Stomach smooth muscle (tissue), 2 donors: ENCODE data around the gene PEPD.

Experiments
- H3K27ac ChIP-seq: one replicate; pipeline ENCODE4 v1.7.0; 2013; ENCODE audit warnings: mild to moderate bottlenecking, low read length, inconsistent platforms
- H3K27me3 ChIP-seq, 2 donors: one replicate each; pipeline ENCODE4 v1.7.0; 2013; ENCODE audit warnings: low read length in 2 of 2; ENCODE audit not compliant: insufficient read depth in 2 of 2, control insufficient read depth in 1 of 2
- H3K36me3 ChIP-seq, 2 donors: one replicate each; pipeline ENCODE4 v1.7.0; 2013; ENCODE audit warnings: low read length in 2 of 2; ENCODE audit not compliant: control insufficient read depth in 2 of 2, insufficient read depth in 2 of 2
- H3K4me1 ChIP-seq: one replicate; pipeline ENCODE4 v1.7.0; 2013; ENCODE audit warnings: low read length; ENCODE audit not compliant: control insufficient read depth, insufficient read depth
- H3K4me3 ChIP-seq, 2 donors: one replicate each; pipeline ENCODE4 v1.7.0; 2013; ENCODE audit warnings: low read length in 2 of 2
- H3K9ac ChIP-seq, 2 donors: one replicate each; pipeline ENCODE4 v1.7.0; 2013; ENCODE audit warnings: low read length in 2 of 2, mild to moderate bottlenecking in 1 of 2
- H3K9me3 ChIP-seq, 2 donors: one replicate each; pipeline ENCODE4 v1.7.0; 2013; ENCODE audit warnings: low read length in 2 of 2; ENCODE audit not compliant: control insufficient read depth in 2 of 2
- donor health status: healthy.
- donor health status: Pancreatic carcinoma.

The PEPD gene

DNA sequence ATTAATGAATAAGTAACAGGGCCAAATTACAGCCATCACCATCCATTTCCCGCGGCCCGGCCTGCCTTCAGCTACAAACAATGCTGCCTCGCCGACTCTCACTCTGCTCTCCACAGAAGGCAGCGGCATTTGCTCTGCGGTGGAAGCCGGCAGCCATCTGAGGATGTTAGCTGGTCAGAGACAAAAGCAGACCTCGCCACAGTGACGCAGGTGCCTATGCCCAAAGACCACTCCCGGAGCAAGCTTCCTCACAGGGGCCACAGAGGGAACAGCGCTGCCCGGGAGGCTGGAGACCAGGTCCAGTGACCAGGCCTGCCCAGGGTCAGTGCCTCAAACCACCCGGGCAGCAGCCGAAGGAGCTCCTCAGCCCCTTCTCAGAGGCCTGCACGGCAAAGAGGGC is 16.4 kb downstream of the PEPD start:
- Histone ChIP-seq H3K36me3 (peaks cover 2 to 16% of the 10 kb centered on the region in 2 donors), H3K9me3 (no peaks in the 10 kb centered on the region), H3K4me1 (no peaks in the 10 kb centered on the region), H3K4me3 (no peak overlapping the region), H3K9ac (no peak overlapping the region), H3K27me3 (no peaks in the 10 kb centered on the region), H3K27ac (no peak overlapping the region)

DNA sequence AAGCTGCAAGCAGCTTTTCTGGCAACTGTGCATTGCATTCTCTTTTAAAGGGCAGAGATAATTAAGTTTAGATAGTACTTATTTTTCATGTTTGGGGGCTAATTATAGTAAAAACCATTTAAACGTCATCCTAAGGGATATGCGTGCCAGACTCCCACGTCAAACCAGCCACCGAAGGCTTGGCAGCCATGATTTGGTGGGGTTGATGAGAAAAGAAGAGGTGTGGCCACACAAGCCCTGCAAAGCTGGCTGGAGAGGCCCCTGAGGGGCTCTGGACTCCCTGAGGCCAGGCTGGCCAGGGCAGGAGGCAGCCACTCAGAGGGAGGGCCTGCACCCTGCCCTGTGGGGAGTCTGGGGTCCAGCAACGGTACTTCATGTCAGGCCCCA is 17.5 kb downstream of the PEPD start:
- Histone ChIP-seq H3K9me3 (no peaks in the 10 kb centered on the region), H3K4me1 (no peaks in the 10 kb centered on the region), H3K27ac (no peak overlapping the region), H3K9ac (no peak overlapping the region), H3K4me3 (no peak overlapping the region), H3K36me3 (peaks cover 2 to 24% of the 10 kb centered on the region in 2 donors), H3K27me3 (no peaks in the 10 kb centered on the region)

DNA sequence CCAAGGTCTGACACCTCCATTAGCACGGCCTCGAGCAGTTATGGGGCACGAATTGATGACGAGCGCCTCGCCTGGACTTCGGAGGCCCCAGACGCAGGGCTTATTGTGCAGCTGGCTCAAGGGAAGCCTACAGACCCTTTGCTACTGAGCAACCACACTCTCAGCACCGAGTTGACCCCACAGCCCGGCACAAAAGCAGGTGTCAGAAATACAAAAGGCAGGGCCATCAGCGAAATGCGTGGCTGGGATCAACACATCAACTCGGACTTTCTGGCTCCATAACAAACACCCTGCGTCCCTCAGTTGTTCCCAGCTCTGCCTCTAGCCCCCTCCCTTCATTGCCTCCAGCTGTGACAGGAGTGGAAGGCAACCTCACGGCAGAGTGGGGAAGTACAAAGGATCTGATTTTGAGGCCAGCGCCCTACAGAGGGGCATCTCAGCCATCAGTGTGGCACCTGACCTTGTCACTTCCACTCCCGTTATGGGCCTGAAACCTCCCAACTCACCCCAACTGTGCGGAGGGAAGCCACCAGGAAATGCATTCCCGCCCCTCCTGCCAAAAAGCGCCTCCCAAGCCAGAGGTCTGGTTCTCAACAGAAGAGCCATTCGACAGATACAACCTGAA is 18.0 kb downstream of the PEPD start:
- Histone ChIP-seq H3K4me3 (no peak overlapping the region), H3K9me3 (no peaks in the 10 kb centered on the region), H3K27ac (no peak overlapping the region), H3K4me1 (no peaks in the 10 kb centered on the region), H3K36me3 (peaks cover 2 to 22% of the 10 kb centered on the region in 2 donors), H3K9ac (no peak overlapping the region), H3K27me3 (no peaks in the 10 kb centered on the region)

GRCh38 chr19:33503030-33503429 is 18.6 kb downstream of the PEPD start:
- H3K36me3 ChIP-seq = peaks cover 2 to 21% of the 10 kb centered on the region in 2 donors
- no peak overlapping the region for H3K9ac ChIP-seq
- no peaks in the 10 kb centered on the region for H3K27me3 ChIP-seq
- no peaks in the 10 kb centered on the region for H3K4me1 ChIP-seq
- no peaks in the 10 kb centered on the region for H3K9me3 ChIP-seq
- H3K4me3 ChIP-seq = no peak overlapping the region
- H3K27ac ChIP-seq = no peak overlapping the region

GRCh38 chr19:33502521-33502920 is 19.1 kb downstream of the PEPD start:
- no peak overlapping the region for H3K4me3 ChIP-seq
- H3K27ac ChIP-seq = no peak overlapping the region
- H3K9me3 ChIP-seq = no peaks in the 10 kb centered on the region
- H3K27me3 ChIP-seq = no peaks in the 10 kb centered on the region
- H3K36me3 ChIP-seq = peaks cover 2 to 23% of the 10 kb centered on the region in 2 donors
- H3K9ac ChIP-seq = no peak overlapping the region
- no peaks in the 10 kb centered on the region for H3K4me1 ChIP-seq

GRCh38 chr19:33501693-33502356 is 19.8 kb downstream of the PEPD start:
- Histone ChIP-seq H3K4me1 (no peaks in the 10 kb centered on the region), H3K9me3 (no peaks in the 10 kb centered on the region), H3K36me3 (peaks cover 2 to 25% of the 10 kb centered on the region in 2 donors), H3K27ac (no peak overlapping the region), H3K9ac (no peak overlapping the region), H3K27me3 (no peaks in the 10 kb centered on the region), H3K4me3 (no peak overlapping the region)

GRCh38 chr19:33500991-33501390 is 20.6 kb downstream of the PEPD start:
- no peaks in the 10 kb centered on the region for H3K9me3 ChIP-seq
- no peak overlapping the region for H3K4me3 ChIP-seq
- peaks cover 2 to 25% of the 10 kb centered on the region in 2 donors for H3K36me3 ChIP-seq
- H3K27ac ChIP-seq = no peak overlapping the region
- no peaks in the 10 kb centered on the region for H3K4me1 ChIP-seq
- no peaks in the 10 kb centered on the region for H3K27me3 ChIP-seq
- H3K9ac ChIP-seq = no peak overlapping the region

- Histone ChIP-seq H3K9me3 (no peaks in the 10 kb centered on the region), H3K4me1 (no peaks in the 10 kb centered on the region), H3K27me3 (no peaks in the 10 kb centered on the region), H3K36me3 (peaks cover 2 to 25% of the 10 kb centered on the region in 2 donors), H3K27ac (no peak overlapping the region), H3K9ac (no peak overlapping the region), H3K4me3 (no peak overlapping the region)
Observed at GRCh38 chr19:33500586-33500985, 21.0 kb downstream of the PEPD start.

DNA sequence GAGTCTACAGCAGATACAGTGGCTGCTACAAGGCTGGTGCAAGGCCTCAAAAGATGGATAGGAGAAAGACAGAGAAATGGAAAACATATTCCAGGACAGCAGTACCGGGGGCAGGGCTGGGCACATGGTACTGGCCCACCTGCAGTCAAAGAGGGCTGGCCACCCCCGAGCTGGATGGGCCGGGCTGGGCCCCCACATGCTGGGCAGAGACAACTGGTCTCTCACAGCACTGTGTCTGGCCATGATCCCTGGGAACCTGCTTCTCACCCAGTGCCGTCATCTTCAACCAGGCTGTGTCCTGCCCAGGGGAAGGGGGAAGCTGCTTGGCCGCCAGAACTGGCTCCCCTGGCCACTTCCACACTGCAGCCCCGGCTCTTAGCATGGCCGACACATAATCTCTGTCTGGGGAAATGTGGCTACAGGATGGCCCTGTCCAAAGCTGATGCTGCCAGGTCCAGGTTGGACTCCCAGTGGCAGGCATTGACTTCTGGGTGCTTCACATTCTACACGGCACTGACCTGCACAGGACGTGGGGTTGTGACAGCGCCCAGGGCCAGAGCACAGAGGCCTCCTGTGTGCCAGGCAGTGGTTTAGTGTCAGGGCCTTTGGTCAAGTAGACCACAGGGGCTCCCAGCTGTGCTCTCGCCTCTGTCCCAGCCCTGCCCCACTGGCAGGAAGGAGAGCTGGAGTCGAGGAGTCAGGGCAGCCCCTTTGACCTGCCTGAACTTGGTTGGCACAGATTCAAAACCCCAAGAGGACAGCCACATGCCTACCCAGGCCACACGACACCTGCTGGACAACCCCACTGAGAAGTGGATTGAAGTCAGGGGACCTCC is 21.7 kb downstream of the PEPD start:
- Histone ChIP-seq H3K4me3 (no peak overlapping the region), H3K36me3 (peaks cover 2 to 25% of the 10 kb centered on the region in 2 donors), H3K27ac (no peak overlapping the region), H3K9ac (no peak overlapping the region), H3K9me3 (no peaks in the 10 kb centered on the region), H3K4me1 (no peaks in the 10 kb centered on the region), H3K27me3 (no peaks in the 10 kb centered on the region)

DNA sequence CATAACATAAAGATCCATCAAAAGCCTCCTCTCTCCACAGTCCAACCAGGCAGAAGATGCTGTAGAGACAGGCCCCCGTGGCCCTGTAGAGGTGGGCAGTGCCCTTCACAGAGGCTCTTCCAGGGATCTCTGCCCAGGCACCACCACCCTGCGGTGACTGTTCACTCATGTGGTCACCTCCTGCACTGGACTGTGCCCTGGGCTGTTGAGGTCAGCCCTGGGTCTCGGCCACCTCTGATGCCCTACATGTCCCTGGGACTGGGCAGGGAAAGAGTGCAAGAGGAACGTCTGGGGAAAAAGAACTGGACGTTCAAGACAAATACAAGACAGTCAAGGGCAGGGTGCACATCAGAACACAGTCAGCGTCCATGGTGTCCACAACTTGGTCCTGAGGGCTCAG is 22.3 kb downstream of the PEPD start:
- peaks cover 2 to 25% of the 10 kb centered on the region in 2 donors for H3K36me3 ChIP-seq

More for the DNA sequence above, 22.3 kb downstream of the PEPD start:
- Histone ChIP-seq H3K4me1 (no peaks in the 10 kb centered on the region), H3K9me3 (no peaks in the 10 kb centered on the region), H3K27ac (no peak overlapping the region), H3K27me3 (no peaks in the 10 kb centered on the region), H3K9ac (no peak overlapping the region), H3K4me3 (no peak overlapping the region)
